Adrenal gland (tissue), 12 donors: ENCODE data around the gene MGAT4D. TPM values are rescaled to one million over a fixed set of nuclear protein-coding genes. Genes with fewer than 3 reads are reported as not detected.

Experiments
- DNase-seq, 7 donors: peaks; one replicate each; pipeline ENCODE4 v3.0.0-alpha.2; 2019 to 2020
- H3K27ac ChIP-seq, 5 donors: fragments of 200-600 bp; sonication (generic) in 4 of 5; 1 replicate in 3 of 5; 2 replicates in 2 of 5; pipeline versions ENCODE4 v1.5.1 to v1.8.0; 2016 to 2020; ENCODE audit warnings: mild to moderate bottlenecking in 1 of 5
- H3K27me3 ChIP-seq: fragments of 200-600 bp; 2 replicates; pipeline ENCODE4 v1.8.0; 2021
- H3K36me3 ChIP-seq, 2 donors: fragments of 200-600 bp; replicated peaks in 1 of 2; 1 replicate in 1 of 2; 2 replicates in 1 of 2; pipeline versions ENCODE4 v1.5.1 to v1.8.0; 2018 to 2022
- H3K4me1 ChIP-seq, 2 donors: fragments of 200-600 bp; replicated peaks in 1 of 2; 1 replicate in 1 of 2; 2 replicates in 1 of 2; pipeline versions ENCODE4 v1.5.1 to v1.8.0; 2018 to 2021
- H3K4me3 ChIP-seq, 4 donors: fragments of 200-600 bp; sonication (generic) in 3 of 4; one replicate each; pipeline ENCODE4 v1.5.1; 2016 to 2018
- H3K9me3 ChIP-seq, 3 donors: fragments of 200-600 bp; sonication (generic) in 1 of 3; replicated peaks in 1 of 3; 1 replicate in 2 of 3; 2 replicates in 1 of 3; pipeline versions ENCODE4 v1.5.1 to v1.8.0; 2016 to 2021
- POLR2A ChIP-seq, 2 donors: fragments of 450-650 bp; IDR thresholded peaks; one replicate each; pipeline ENCODE4 v1.6.1; 2017; ENCODE audit warnings: antibody characterized with exemption in 2 of 2, mild to moderate bottlenecking in 2 of 2, moderate library complexity in 1 of 2
- WGBS, 4 donors: extraction: QIAGEN DNeasy Blood & Tissue Kit in 2 of 4; methylation state at CpG; one replicate each; pipeline versions ENCODE4 v1.1.5 to v1.1.7; 2013 to 2017; 5-methylcytosine and 5-hydroxymethylcytosine counted together
- intact Hi-C, 2 donors: fragments of 100-400 bp; cut with DNase I; formaldehyde crosslinking; loops; one replicate each; pipeline versions ENCODE4 v1.14.1 to v1.15.0; 2022 to 2023
- polyA plus RNA-seq, 3 donors: library from polyadenylated mRNA; stranded (reverse); fragments of 200-250 nt in 2 of 3; fragments of 350-450 nt in 1 of 3; fragmentation: Illumina TruSeq in 1 of 3; extraction: RNeasy Lipid Tissue Mini Kit (QIAGEN cat#74804) in 1 of 3; gene quantifications; one replicate each; pipeline ENCODE4 v1.2.3, GENCODE V29; 2013 to 2014
- total RNA-seq, 9 donors: library from RNA; depleted of rRNA in 4 of 9; stranded (reverse); fragments of >200 nt in 4 of 9; fragments of 120-200 nt in 1 of 9; fragmentation: NEBNext Ultra II Directional in 1 of 9; extraction: Animal tissue kit (Norgen Biotek cat#: 25700) in 1 of 9; gene quantifications; one replicate each; pipeline versions ENCODE4 v1.1.0 to v1.2.4, GENCODE V29; 2013 to 2023
- TF ChIP-seq, protein P1 (sequence below), 6 experiments: fragments of 450-650 bp in 4 of 6; fragments of 200-600 bp in 2 of 6; sonication (generic) in 1 of 6; IDR thresholded peaks; 1 replicate in 5 of 6; 2 replicates in 1 of 6; pipeline versions ENCODE4 v1.5.1 to v1.8.0; 2016 to 2021; ENCODE audit warnings: antibody characterized with exemption in 6 of 6, mild to moderate bottlenecking in 2 of 6, moderate library complexity in 1 of 6
- donor health status: healthy with polysubstance abuse.
- donor health status: Bipolar disorder and iron deficiency.
- donor health status: DM: yes; HTN: yes; CAD: no.
- donor health status: DM: no; HTN: no; CAD: no.
- donor health status: DM: no; HTN: no; CAD: no.
- donor health status: DM: yes; HTN: yes; CAD: no.

The MGAT4D gene
- total and polyA plus RNA-seq, 12 donors, result not detected

DNA sequence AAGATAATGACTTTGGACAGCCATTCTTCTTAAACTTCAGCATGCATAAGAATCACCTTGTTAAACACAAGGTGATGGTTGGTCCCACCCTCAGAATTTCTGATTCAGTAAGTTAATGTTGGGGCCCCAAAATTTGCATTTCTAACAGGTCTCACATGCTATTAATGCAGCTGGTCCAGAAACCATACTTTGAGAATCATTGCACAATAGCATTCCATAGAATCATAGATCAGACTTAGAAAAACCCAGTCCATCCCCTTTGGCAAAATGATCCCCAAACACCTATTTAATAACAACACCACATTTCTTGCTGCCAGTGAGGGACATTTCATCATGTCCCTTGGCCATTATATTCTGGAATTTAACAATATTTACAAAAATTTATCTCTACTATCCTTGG, 6.2 kb upstream of the MGAT4D start:
- no peak for DNase-seq
- Histone ChIP-seq H3K36me3 (no peaks in the 10 kb centered on the region), H3K27ac (no peak overlapping the region), H3K27me3 (peaks cover 27% of the 10 kb centered on the region), H3K4me1 (no peaks in the 10 kb centered on the region), H3K9me3 (no peaks in the 10 kb centered on the region), H3K4me3 (no peak overlapping the region)
- TF ChIP-seq, protein P1, sequence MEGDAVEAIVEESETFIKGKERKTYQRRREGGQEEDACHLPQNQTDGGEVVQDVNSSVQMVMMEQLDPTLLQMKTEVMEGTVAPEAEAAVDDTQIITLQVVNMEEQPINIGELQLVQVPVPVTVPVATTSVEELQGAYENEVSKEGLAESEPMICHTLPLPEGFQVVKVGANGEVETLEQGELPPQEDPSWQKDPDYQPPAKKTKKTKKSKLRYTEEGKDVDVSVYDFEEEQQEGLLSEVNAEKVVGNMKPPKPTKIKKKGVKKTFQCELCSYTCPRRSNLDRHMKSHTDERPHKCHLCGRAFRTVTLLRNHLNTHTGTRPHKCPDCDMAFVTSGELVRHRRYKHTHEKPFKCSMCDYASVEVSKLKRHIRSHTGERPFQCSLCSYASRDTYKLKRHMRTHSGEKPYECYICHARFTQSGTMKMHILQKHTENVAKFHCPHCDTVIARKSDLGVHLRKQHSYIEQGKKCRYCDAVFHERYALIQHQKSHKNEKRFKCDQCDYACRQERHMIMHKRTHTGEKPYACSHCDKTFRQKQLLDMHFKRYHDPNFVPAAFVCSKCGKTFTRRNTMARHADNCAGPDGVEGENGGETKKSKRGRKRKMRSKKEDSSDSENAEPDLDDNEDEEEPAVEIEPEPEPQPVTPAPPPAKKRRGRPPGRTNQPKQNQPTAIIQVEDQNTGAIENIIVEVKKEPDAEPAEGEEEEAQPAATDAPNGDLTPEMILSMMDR (IDR thresholded peaks at IDR 0.05), result no peak
- intact Hi-C loops, result no loop called here

DNA sequence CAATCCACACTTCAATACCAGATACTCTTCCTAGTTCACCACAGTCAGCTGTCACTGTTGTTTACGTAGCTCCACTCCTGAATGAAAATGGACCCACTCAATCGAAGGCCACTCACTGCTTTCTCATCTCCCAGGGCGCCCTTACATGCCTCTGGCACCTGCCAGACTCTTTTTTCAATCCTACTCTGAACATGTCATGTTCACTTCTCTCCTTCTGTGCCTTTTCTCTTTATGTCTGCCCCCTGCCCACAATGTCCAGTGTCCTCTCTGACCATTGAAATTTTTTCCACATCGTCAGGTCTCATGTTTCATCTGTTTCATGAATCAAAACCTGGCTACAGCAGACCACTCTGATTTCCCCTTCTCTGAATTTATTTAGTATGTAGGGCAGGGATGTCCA, 1.3 kb upstream of the MGAT4D start:
- intact Hi-C loops, result no loop called here
- TF ChIP-seq, protein P1 (IDR thresholded peaks at IDR 0.05), result no peak
- no peak for TF ChIP-seq POLR2A (IDR thresholded peaks at IDR 0.05)
- no peak for DNase-seq
- H3K4me1 ChIP-seq, result no peaks in the 10 kb centered on the region
- H3K9me3 ChIP-seq, result no peaks in the 10 kb centered on the region
- no peak overlapping the region for H3K4me3 ChIP-seq
- peaks cover 62% of the 10 kb centered on the region for H3K27me3 ChIP-seq
- 87 to 93% (median 88%) methylated on average over 4 of the region's 4 CpGs for WGBS, 4 donors
- H3K27ac ChIP-seq, result no peak overlapping the region
- H3K36me3 ChIP-seq, result no peaks in the 10 kb centered on the region

GRCh38 chr4:140497405-140497746, 717 bp downstream of the MGAT4D start:
- Histone ChIP-seq H3K9me3 (no peaks in the 10 kb centered on the region), H3K27me3 (peaks cover 57% of the 10 kb centered on the region), H3K4me1 (no peaks in the 10 kb centered on the region), H3K4me3 (no peak overlapping the region), H3K27ac (no peak overlapping the region), H3K36me3 (no peaks in the 10 kb centered on the region)
- TF ChIP-seq, protein P1 (IDR thresholded peaks at IDR 0.05), result no peak
- TF ChIP-seq POLR2A (IDR thresholded peaks at IDR 0.05), result no peak
- intact Hi-C loops, result no loop called here
- WGBS, 4 donors, result 85 to 91% (median 87%) methylated on average over 11 of the region's 11 CpGs
- no peak for DNase-seq

GRCh38 chr4:140485939-140486338, 12.2 kb downstream of the MGAT4D start:
- DNase-seq, result no peak
- H3K9me3 ChIP-seq, result no peaks in the 10 kb centered on the region
- no peaks in the 10 kb centered on the region for H3K27me3 ChIP-seq
- no peak overlapping the region for H3K27ac ChIP-seq
- no peaks in the 10 kb centered on the region for H3K36me3 ChIP-seq
- H3K4me3 ChIP-seq, result no peak overlapping the region
- TF ChIP-seq, protein P1 (IDR thresholded peaks at IDR 0.05), result no peak
- no peak for TF ChIP-seq POLR2A (IDR thresholded peaks at IDR 0.05)
- H3K4me1 ChIP-seq, result no peaks in the 10 kb centered on the region
- 58 to 68% (median 61%) methylated on average over 1 of the region's 1 CpG for WGBS, 4 donors
- intact Hi-C loops, result no loop called here
